K562 (cell line): ENCODE data around the gene NDUFS3. TPM values are rescaled to one million over a fixed set of nuclear protein-coding genes. Genes with fewer than 3 reads are reported as not detected.

Source experiments
- ATAC-seq: fragments of 200-7000 bp; cut with Tn5 transposase; 3 replicates; pipeline ENCODE4 v1.9.1; 2020; ENCODE audit warnings: moderate library complexity
- BruUV-seq: library from RNA; stranded (reverse); fragments of 400-500 nt; replicated peaks from 2 replicates; lab custom pipeline; 2021; lab: Mats Ljungman, UMichigan
- CTCF ChIA-PET: fragments of 300-600 bp; formaldehyde crosslinking; extraction: SDS; loops from one replicate; lab custom pipeline; 2021; ENCODE audit warnings: low intra/inter-chr PET ratio; lab: Yijun Ruan, JAX
- POLR2A ChIA-PET: fragments of 300-600, 350-650 bp; sonication (Branson Sonifier 250); formaldehyde crosslinking; extraction: SDS; loops from one replicate; lab custom pipeline; 2021; ENCODE audit warnings: antibody characterized with exemption, inconsistent platforms; lab: Yijun Ruan, JAX
- DNase-seq, 4 experiments: peaks; one replicate each; pipeline versions ENCODE4 v3.0.0 to v3.0.0-alpha.2; 2011 to 2018; ENCODE audit warnings: low spot score in 3 of 4, mixed read lengths in 3 of 4; ENCODE audit errors: extremely low read depth in 1 of 4
- FAIRE-seq: peaks from 2 replicates; lab custom pipeline; 2011; peaks lifted over from hg19 to GRCh38; lab: Jason Lieb, UNC
- H2AFZ ChIP-seq: 2 replicates; pipeline ENCODE4 v1.6.0; 2011; ENCODE audit warnings: low read depth, low read length, control low read depth, inconsistent platforms
- H3K27ac ChIP-seq: fragments of 200-600 bp; 3 replicates; pipeline ENCODE4 v1.8.0; 2011; ENCODE audit warnings: low read depth, mild to moderate bottlenecking, control low read depth, inconsistent platforms, low read length, moderate library complexity, mixed read lengths; ENCODE audit errors: extremely low read depth
- H3K27me3 ChIP-seq, 2 experiments: fragments of 300-600 bp in 1 of 2; 2 replicates in 1 of 2; 3 replicates in 1 of 2; pipeline versions ENCODE4 v1.6.0 to v1.8.0; 2011; ENCODE audit warnings: inconsistent platforms in 2 of 2, low read length in 2 of 2, mild to moderate bottlenecking in 1 of 2, mixed read lengths in 1 of 2, moderate library complexity in 1 of 2; ENCODE audit not compliant: control insufficient read depth in 2 of 2, insufficient read depth in 2 of 2
- H3K36me3 ChIP-seq: fragments of 300-600 bp; 3 replicates; pipeline ENCODE4 v1.8.0; 2011; ENCODE audit warnings: mild to moderate bottlenecking, low read length, inconsistent platforms; ENCODE audit not compliant: control insufficient read depth, insufficient read depth
- H3K4me1 ChIP-seq, 2 experiments: fragments of 200-600 bp in 1 of 2; replicated peaks in 1 of 2; 2 replicates in 1 of 2; 3 replicates in 1 of 2; pipeline versions ENCODE4 v1.5.1 to v1.8.0; 2011; ENCODE audit warnings: inconsistent platforms in 2 of 2, low read length in 2 of 2, mild to moderate bottlenecking in 1 of 2, mixed read lengths in 1 of 2, moderate library complexity in 1 of 2; ENCODE audit not compliant: control insufficient read depth in 2 of 2, insufficient read depth in 2 of 2
- H3K4me2 ChIP-seq: 2 replicates; pipeline ENCODE4 v1.6.1; 2011; ENCODE audit warnings: low read length, control low read depth, inconsistent platforms, mixed read lengths; ENCODE audit not compliant: insufficient read depth
- H3K4me3 ChIP-seq: fragments of 200-600 bp; sonication (generic), shearing (Covaris generic); 2 replicates; pipeline ENCODE4 v1.5.1; 2016; ENCODE audit warnings: control low read depth, inconsistent platforms
- H3K79me2 ChIP-seq: fragments of 200-600 bp; 3 replicates; pipeline ENCODE4 v1.8.0; 2011; ENCODE audit warnings: low read length, inconsistent platforms; ENCODE audit not compliant: control insufficient read depth, insufficient read depth
- H3K9ac ChIP-seq, 2 experiments: 2 replicates each; pipeline versions ENCODE4 v1.6.0 to v1.6.1; 2011; ENCODE audit warnings: low read depth in 2 of 2, low read length in 2 of 2, control low read depth in 1 of 2, inconsistent platforms in 1 of 2, mild to moderate bottlenecking in 1 of 2, mixed read lengths in 1 of 2; ENCODE audit not compliant: insufficient read depth in 1 of 2
- H3K9me1 ChIP-seq: one replicate; pipeline ENCODE4 v1.6.0; 2011; ENCODE audit warnings: inconsistent platforms, mild to moderate bottlenecking, low read length, moderate library complexity; ENCODE audit not compliant: control insufficient read depth, insufficient read depth
- H3K9me3 ChIP-seq: replicated peaks from 2 replicates; pipeline ENCODE4 v1.5.1; 2011; ENCODE audit warnings: low read depth, low read length, inconsistent platforms; ENCODE audit not compliant: control insufficient read depth, insufficient read depth
- H4K20me1 ChIP-seq: replicated peaks from 2 replicates; pipeline ENCODE4 v1.6.1; 2011; ENCODE audit warnings: low read length, inconsistent platforms, mixed read lengths; ENCODE audit not compliant: control insufficient read depth, insufficient read depth
- CHD4 ChIP-seq: fragments of 200-600 bp; sonication (generic); IDR thresholded peaks from 3 replicates; pipeline ENCODE4 v1.6.1; 2012; ENCODE audit warnings: low read depth, mild to moderate bottlenecking, mixed read lengths, low read length, inconsistent platforms; ENCODE audit not compliant: insufficient read depth, insufficient replicate concordance, poor library complexity, severe bottlenecking
- FOXP4 ChIP-seq: sonication (generic); formaldehyde crosslinking; IDR thresholded peaks from 2 replicates; pipeline ENCODE4 v1.8.0; 2022; ENCODE audit warnings: mild to moderate bottlenecking, missing genetic modification reagents, borderline replicate concordance
- ID3 ChIP-seq, 2 experiments: fragments of 250-450 bp in 1 of 2; fragments of 450-650 bp in 1 of 2; sonication (Bioruptor Pico) in 1 of 2; IDR thresholded peaks; 2 replicates each; pipeline versions ENCODE4 v1.6.1 to v1.8.0; 2016 to 2021; ENCODE audit warnings: mild to moderate bottlenecking in 2 of 2, moderate library complexity in 2 of 2, missing compliant biosample characterization in 1 of 2, missing genetic modification characterization in 1 of 2
- SETDB1 ChIP-seq: IDR thresholded peaks from one replicate; pipeline ENCODE4 v1.6.1; 2012; ENCODE audit warnings: low read length, control low read depth, inconsistent platforms
- SMC3 ChIP-seq: conservative IDR thresholded peaks from 2 replicates; pipeline ENCODE4 v1.6.1; 2011; ENCODE audit warnings: low read depth, low read length, improper control_type of control experiment; ENCODE audit not compliant: insufficient read depth
- TBP ChIP-seq: optimal IDR thresholded peaks from 2 replicates; pipeline ENCODE3; 2011; ENCODE audit warnings: low read depth, low read length, improper control_type of control experiment
- THAP12 ChIP-seq: fragments of 250-450 bp; sonication (Bioruptor Pico); IDR thresholded peaks from 2 replicates; pipeline ENCODE4 v1.9.0; 2021; ENCODE audit warnings: mild to moderate bottlenecking, inconsistent platforms
- THRB ChIP-seq: fragments of 450-650 bp; formaldehyde crosslinking; conservative IDR thresholded peaks from 2 replicates; pipeline ENCODE4 v1.4.0; 2022; ENCODE audit warnings: mild to moderate bottlenecking, missing genetic modification characterization
- TRIM24 ChIP-seq, 2 experiments: fragments of 450-650 bp; IDR thresholded peaks; 2 replicates each; pipeline ENCODE4 v1.6.1; 2016
- U2AF2 ChIP-seq: fragments of 200-400 bp; formaldehyde crosslinking; optimal IDR thresholded peaks from 2 replicates; pipeline ENCODE3; 2017; ENCODE audit warnings: low read depth, mild to moderate bottlenecking, low read length
- YBX1 ChIP-seq: fragments of 450-650 bp; IDR thresholded peaks from 2 replicates; pipeline ENCODE4 v1.7.1; 2016; ENCODE audit warnings: mild to moderate bottlenecking
- ZNF124 ChIP-seq: sonication (generic); formaldehyde crosslinking; IDR thresholded peaks from 2 replicates; pipeline ENCODE4 v1.8.1; 2022; ENCODE audit warnings: missing genetic modification reagents
- ZNF57 ChIP-seq: fragments of 450-650 bp; formaldehyde crosslinking; IDR thresholded peaks from 2 replicates; pipeline ENCODE4 v1.4.0; 2020; ENCODE audit warnings: mild to moderate bottlenecking, moderate library complexity
- ZNF785 ChIP-seq: fragments of 250-450 bp; sonication (Bioruptor Pico); IDR thresholded peaks from 2 replicates; pipeline ENCODE4 v1.4.0; 2020; ENCODE audit warnings: mild to moderate bottlenecking
- WGBS: fragments of 100-300 bp; shearing (Covaris generic); methylation state at CpG from one replicate; pipeline ENCODE4 v1.1.6; 2016; ENCODE audit warnings: low coverage, mixed read lengths; ENCODE audit not compliant: insufficient coverage; ENCODE audit errors: missing lambda C conversion rate; 5-methylcytosine and 5-hydroxymethylcytosine counted together
- in situ Hi-C: fragments of 300-500 bp; cut with MboI; formaldehyde crosslinking; loops from 4 replicates; pipeline ENCODE4 v1.15.0; 2018; ENCODE audit warnings: inconsistent platforms, mixed read lengths
- intact Hi-C: fragments of 100-400 bp; cut with micrococcal nuclease; formaldehyde crosslinking; loops from 2 replicates; pipeline ENCODE4 v1.14.2; 2022
- polyA plus RNA-seq, 8 experiments: library from polyadenylated mRNA; depleted of rRNA in 4 of 8; stranded (reverse) in 5 of 8; unstranded in 3 of 8; fragments of >200 nt; fragmentation: Nextera tagmentation in 2 of 8; fragmentation: Illumina TruSeq in 1 of 8; extraction: Ambion mirVana in 2 of 8; extraction: Trizol in 1 of 8; gene quantifications; 2 replicates each; pipeline versions ENCODE4 v1.2.1 to v1.2.3, GENCODE V29; 2011 to 2014; ENCODE audit warnings: inconsistent platforms in 1 of 8, missing spikeins in 1 of 8
- total RNA-seq, 7 experiments: library from RNA; depleted of rRNA in 6 of 7; stranded (reverse); fragments of >200 nt in 6 of 7; fragmentation: Illumina TruSeq in 2 of 7; extraction: Trizol in 2 of 7; gene quantifications; 2 replicates each; pipeline versions ENCODE4 v1.2.1 to v1.2.3, GENCODE V29; 2011 to 2021; ENCODE audit warnings: low replicate concordance in 1 of 7

The NDUFS3 gene
- total and polyA plus RNA-seq, 9 of the 15 experiments (the other 6 are each of a cell fraction or from before 2014, with no cell fraction given): 38.7 to 341 (median 194) TPM

- TF ChIP-seq THAP12 (CRISPR knock-in tag): no peak
- TF ChIP-seq CHD4: no peak
- no peak for TF ChIP-seq FOXP4 (CRISPR knock-in tag)
These were observed 8.1 kb upstream of the NDUFS3 start (continued) for GRCh38 chr11:47570651-47571356.

GRCh38 chr11:47571357-47571729 lies 7.5 kb upstream of the NDUFS3 start:
- POLR2A ChIA-PET: interaction anchor here (1.0 to 1.1 kb wide), 2 partner anchors 15 to 23 kb away, joined by 3 read pairs; partner anchors contain the start of gene FAM180B
- Histone ChIP-seq H3K79me2 (peaks cover 29% of the 10 kb centered on the region), H3K9me1 (no peaks in the 10 kb centered on the region), H3K4me3 (no peak overlapping the region), H3K27me3 (no peaks in the 10 kb centered on the region), H3K36me3 (peaks cover 70% of the 10 kb centered on the region; the same call in 2 of the 3 replicates), H3K4me2 (no peak overlapping the region), H3K9ac (no peak overlapping the region), H4K20me1 (no peaks in the 10 kb centered on the region), H3K4me1 (peaks cover 0 to 4% of the 10 kb centered on the region in 2 experiments; a peak in 2 of 5 replicates), H2AFZ (no peak overlapping the region), H3K27ac (no peak overlapping the region), H3K9me3 (no peaks in the 10 kb centered on the region)
- TSS peak; percentile 1 for BruUV-seq
- ATAC-seq (no peak), FAIRE-seq (no peak), DNase-seq (peak in 1 of 4 experiments; percentile 7)
- intact Hi-C loops (no loop called here), in situ Hi-C loops (no loop called here)
- CTCF ChIA-PET: no interaction called here
- WGBS: 91% methylated on average over 4 of the region's 4 CpGs
- TF ChIP-seq SETDB1 (no peak), TBP (no peak), ID3 (CRISPR knock-in tag; IDR thresholded peaks at IDR 0.05) (no peak), ID3 (tag; IDR thresholded peaks at IDR 0.05) (no peak), TRIM24 (IDR thresholded peaks at IDR 0.05) (no peak), ZNF785 (no peak), YBX1 (no peak), U2AF2 (no peak), ZNF57 (CRISPR knock-in tag) (no peak), ZNF124 (no peak), SMC3 (no peak), THRB (no peak)
